ENCODE data around the gene NRG2. TPM values are rescaled to one million over a fixed set of nuclear protein-coding genes. Genes with fewer than 3 reads are reported as not detected.

Gene NRG2
- polyA plus RNA-seq, 1 of the 3 experiments (the other 2 are of a cell fraction), result 3.7 TPM

GRCh38 chr5:140043508-140043872, 391 bp upstream of the NRG2 start:
- no peaks in the 10 kb centered on the region for H4K20me1 ChIP-seq (ENCODE audit: insufficient read depth)
- 0 out of 2 replicates have a peak, but pooled peaks cover 4% of the 10 kb centered on the region for H3K27me3 ChIP-seq (ENCODE audit: insufficient read depth)
- 4% methylated on average over 8 of the region's 12 CpGs for WGBS (ENCODE audit: low lambda C conversion rate)
- ChIA-PET POLR2A (interaction anchor here (0.6 kb wide), 1 partner anchor 256 kb away, joined by 3 read pairs; no protein-coding TSS in a partner anchor), CTCF (interaction anchor here (0.6 to 2.7 kb wide), 44 partner anchors 8 to 293 kb away, joined by 3 to 27 read pairs (median 4); partner anchors contain the start of genes PSD2 and PURA)
- peak overlapping the region; percentile 67 to 93; a peak in 3 of 4 replicates for H3K27ac ChIP-seq (ENCODE audit: low read depth in 2 of 2, low read length in 1 of 2)
- H3K36me3 ChIP-seq (replicated peaks in 1 of 2; ENCODE audit: control insufficient read depth in 1 of 2, insufficient read depth in 2 of 2, low read length in 1 of 2), result no peaks in the 10 kb centered on the region
- H3F3A ChIP-seq (replicated peaks; ENCODE audit: insufficient read depth), result peaks cover 14% of the 10 kb centered on the region
- DNase-seq, result peak; percentile 82
- H3K79me2 ChIP-seq (ENCODE audit: insufficient read depth), result peaks cover 2% of the 10 kb centered on the region; the same call in 1 of the 2 replicates
- peaks cover 0 to 32% of the 10 kb centered on the region in 2 experiments; a peak in 2 of 4 replicates for H3K4me1 ChIP-seq (ENCODE audit: control insufficient read depth in 1 of 2, insufficient read depth in 2 of 2, low read depth in 1 of 2, low read length in 1 of 2)
- H3K9me3 ChIP-seq, result no peaks in the 10 kb centered on the region
- H3K4me3 ChIP-seq (ENCODE audit: low read depth in 2 of 2, low read length in 1 of 2), result peak overlapping the region; percentile 88 to 92
- peak overlapping the region; percentile 16; the same call in 1 of the 2 replicates for H3K9ac ChIP-seq
- H2AFZ ChIP-seq (ENCODE audit: low read depth), result peak overlapping the region; percentile 95
- H3K9me2 ChIP-seq, result no peaks in the 10 kb centered on the region
- H3K4me2 ChIP-seq, result peak overlapping the region; percentile 96
- TF ChIP-seq ZBTB33 (IDR thresholded peaks at IDR 0.05; ENCODE audit: borderline replicate concordance, low read depth) (no peak), FOSL2 (IDR thresholded peaks at IDR 0.05; ENCODE audit: borderline replicate concordance, low read depth) (no peak), MAX (IDR thresholded peaks at IDR 0.05; ENCODE audit: low read depth) (peak; percentile 68), JUND (IDR thresholded peaks at IDR 0.05) (no peak), TCF12 (IDR thresholded peaks at IDR 0.05) (no peak; the same call in 1 of the 2 replicates), FOXM1 (IDR thresholded peaks at IDR 0.05; ENCODE audit: low read depth) (no peak), REST (IDR thresholded peaks at IDR 0.05; ENCODE audit: low read depth, low read length) (no peak), EZH2phosphoT487 (IDR thresholded peaks at IDR 0.05; ENCODE audit: borderline replicate concordance, low read depth) (no peak), FOXJ3 (CRISPR knock-in tag; IDR thresholded peaks at IDR 0.05) (no peak), TEAD4 (IDR thresholded peaks at IDR 0.05; ENCODE audit: borderline replicate concordance, insufficient read depth) (no peak), ELF1 (IDR thresholded peaks at IDR 0.05) (no peak), PBX3 (IDR thresholded peaks at IDR 0.05) (no peak), YY1 (IDR thresholded peaks at IDR 0.05; ENCODE audit: low read depth) (no peak), EP300 (IDR thresholded peaks at IDR 0.05; ENCODE audit: borderline replicate concordance in 1 of 2, low read depth in 1 of 2, low read length in 1 of 2) (no peak), USF1 (IDR thresholded peaks at IDR 0.05; ENCODE audit: borderline replicate concordance, low read depth) (peak; percentile 71; the same call in 1 of the 2 replicates), IRF3 (IDR thresholded peaks at IDR 0.05; ENCODE audit: low read depth, low read length) (no peak), SMC3 (IDR thresholded peaks at IDR 0.05; ENCODE audit: low read depth, low read length) (peak; percentile 34), USF2 (IDR thresholded peaks at IDR 0.05; ENCODE audit: borderline replicate concordance, low read depth, low read length) (no peak), CHD2 (IDR thresholded peaks at IDR 0.05; ENCODE audit: low read length, partially characterized antibody) (no peak), CTCF (IDR thresholded peaks at IDR 0.05) (peak; percentile 32), NRF1 (IDR thresholded peaks at IDR 0.05; ENCODE audit: low read depth, low read length) (no peak)
